Ovary (tissue), 9 donors: ENCODE results near the gene VAV2. TPM values are rescaled to one million over a fixed set of nuclear protein-coding genes. Genes with fewer than 3 reads are reported as not detected.

Source experiments
- DNase-seq, 5 donors: peaks; one replicate each; pipeline ENCODE4 v3.0.0-alpha.2; 2019 to 2020
- H3K27ac ChIP-seq, 2 donors: fragments of 200-600 bp; one replicate each; pipeline versions ENCODE4 v1.5.1 to v1.8.0; 2019 to 2022
- H3K27me3 ChIP-seq: fragments of 200-600 bp; one replicate; pipeline ENCODE4 v1.8.0; 2022
- H3K36me3 ChIP-seq: fragments of 200-600 bp; sonication (generic); one replicate; pipeline ENCODE4 v1.5.1; 2019
- H3K4me1 ChIP-seq: one replicate; pipeline ENCODE4 v1.8.1; 2013; ENCODE audit warnings: mild to moderate bottlenecking, moderate library complexity; ENCODE audit not compliant: insufficient read depth
- H3K4me3 ChIP-seq: fragments of 200-600 bp; sonication (generic); one replicate; pipeline ENCODE4 v1.5.1; 2017
- H3K9me3 ChIP-seq, 2 donors: fragments of 200-600 bp in 1 of 2; sonication (generic) in 1 of 2; one replicate each; pipeline versions ENCODE4 v1.5.1 to v1.8.1; 2013 to 2019; ENCODE audit warnings: mild to moderate bottlenecking in 1 of 2, moderate library complexity in 1 of 2
- EP300 ChIP-seq: sonication (generic); formaldehyde crosslinking; IDR thresholded peaks from one replicate; pipeline ENCODE4 v1.6.1; 2017; ENCODE audit warnings: antibody characterized with exemption
- POLR2A ChIP-seq: fragments of 450-650 bp; IDR thresholded peaks from one replicate; pipeline ENCODE4 v1.6.1; 2017; ENCODE audit warnings: antibody characterized with exemption, mild to moderate bottlenecking, moderate library complexity
- WGBS, 3 donors: extraction: QIAGEN DNeasy Blood & Tissue Kit in 1 of 3; methylation state at CpG; one replicate each; pipeline versions ENCODE4 v1.1.5 to v1.1.7; 2013 to 2017; 5-methylcytosine and 5-hydroxymethylcytosine counted together
- intact Hi-C, 4 donors: fragments of 100-400 bp; cut with DNase I; formaldehyde crosslinking; loops; one replicate each; pipeline versions ENCODE4 v1.11.0 to v1.15.1; 2022 to 2023
- polyA plus RNA-seq, 2 donors: library from polyadenylated mRNA; stranded (reverse); fragments of 200-250 nt in 1 of 2; fragments of 350-450 nt in 1 of 2; fragmentation: Illumina TruSeq in 1 of 2; extraction: RNeasy Lipid Tissue Mini Kit (QIAGEN cat#74804) in 1 of 2; gene quantifications; one replicate each; pipeline ENCODE4 v1.2.3, GENCODE V29; 2013 to 2014
- total RNA-seq, 7 donors: library from RNA; depleted of rRNA in 2 of 7; stranded (reverse); fragments of >200 nt in 2 of 7; fragmentation: NEBNext Ultra II Directional in 3 of 7; extraction: Animal tissue kit (Norgen Biotek cat#: 25700) in 3 of 7; gene quantifications; one replicate each; pipeline versions ENCODE4 v1.1.0 to v1.2.4, GENCODE V29; 2016 to 2023
- TF ChIP-seq, protein P1 (sequence below), 3 donors: fragments of 450-650 bp in 2 of 3; fragments of 200-600 bp in 1 of 3; IDR thresholded peaks; one replicate each; pipeline versions ENCODE4 v1.5.1 to v1.8.0; 2016 to 2022; ENCODE audit warnings: antibody characterized with exemption in 3 of 3, mild to moderate bottlenecking in 1 of 3
- donor health status: DM: no; HTN: no; CAD: no; lungs with moderate emphysema.
- donor health status: DM: no; HTN: no; CAD: no.
- donor health status: Bipolar disorder and iron deficiency.
- donor health status: DM: yes; HTN: yes; CAD: no.
- donor health status: DM: no; HTN: no; CAD: no.
- donor health status: DM: yes; HTN: yes; CAD: no.

VAV2 gene
- total and polyA plus RNA-seq, 9 donors = 3.7 to 14.1 (median 7.8) TPM

DNA sequence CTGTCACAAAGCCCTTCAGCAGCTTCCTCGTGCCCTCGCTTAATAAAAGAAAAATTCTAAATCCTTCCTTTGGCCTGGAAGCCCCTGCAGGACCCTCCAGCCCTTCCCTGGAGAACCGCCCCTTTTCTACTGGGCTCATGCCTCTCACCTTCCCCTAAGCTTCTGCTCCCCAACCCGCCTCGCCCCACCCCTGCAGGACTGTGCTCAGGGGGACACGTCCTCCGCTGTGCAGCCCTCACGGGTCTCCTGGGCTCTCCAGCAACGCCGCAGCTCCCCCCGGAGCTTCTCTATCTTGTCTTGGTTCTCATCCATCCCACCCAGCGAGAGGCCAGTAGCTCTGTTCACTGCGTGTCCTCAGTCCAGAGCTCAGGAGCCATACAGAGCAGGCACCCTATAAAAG lies 188.4 kb downstream of the VAV2 start:
- TF ChIP-seq EP300 = no peak
- Histone ChIP-seq H3K27ac (no peak overlapping the region), H3K4me3 (no peak overlapping the region), H3K27me3 (no peaks in the 10 kb centered on the region), H3K9me3 (no peaks in the 10 kb centered on the region), H3K36me3 (no peaks in the 10 kb centered on the region), H3K4me1 (no peaks in the 10 kb centered on the region)
- intact Hi-C loops = no loop called here
- no peak for DNase-seq
- WGBS, 3 donors = 86 to 88% (median 87%) methylated on average over 13 of the region's 13 CpGs

GRCh38 chr9:133803028-133803585 lies 189.0 kb downstream of the VAV2 start:
- no peaks in the 10 kb centered on the region for H3K27me3 ChIP-seq
- WGBS, 3 donors = 62 to 70% (median 66%) methylated on average over 21 of the region's 21 CpGs
- H3K9me3 ChIP-seq = no peaks in the 10 kb centered on the region
- TF ChIP-seq, protein P1, sequence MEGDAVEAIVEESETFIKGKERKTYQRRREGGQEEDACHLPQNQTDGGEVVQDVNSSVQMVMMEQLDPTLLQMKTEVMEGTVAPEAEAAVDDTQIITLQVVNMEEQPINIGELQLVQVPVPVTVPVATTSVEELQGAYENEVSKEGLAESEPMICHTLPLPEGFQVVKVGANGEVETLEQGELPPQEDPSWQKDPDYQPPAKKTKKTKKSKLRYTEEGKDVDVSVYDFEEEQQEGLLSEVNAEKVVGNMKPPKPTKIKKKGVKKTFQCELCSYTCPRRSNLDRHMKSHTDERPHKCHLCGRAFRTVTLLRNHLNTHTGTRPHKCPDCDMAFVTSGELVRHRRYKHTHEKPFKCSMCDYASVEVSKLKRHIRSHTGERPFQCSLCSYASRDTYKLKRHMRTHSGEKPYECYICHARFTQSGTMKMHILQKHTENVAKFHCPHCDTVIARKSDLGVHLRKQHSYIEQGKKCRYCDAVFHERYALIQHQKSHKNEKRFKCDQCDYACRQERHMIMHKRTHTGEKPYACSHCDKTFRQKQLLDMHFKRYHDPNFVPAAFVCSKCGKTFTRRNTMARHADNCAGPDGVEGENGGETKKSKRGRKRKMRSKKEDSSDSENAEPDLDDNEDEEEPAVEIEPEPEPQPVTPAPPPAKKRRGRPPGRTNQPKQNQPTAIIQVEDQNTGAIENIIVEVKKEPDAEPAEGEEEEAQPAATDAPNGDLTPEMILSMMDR (IDR thresholded peaks at IDR 0.05) = no peak
- no peak for TF ChIP-seq EP300
- no peak for TF ChIP-seq POLR2A
- H3K36me3 ChIP-seq = no peaks in the 10 kb centered on the region
- H3K27ac ChIP-seq = no peak overlapping the region
- no peaks in the 10 kb centered on the region for H3K4me1 ChIP-seq
- no peak overlapping the region for H3K4me3 ChIP-seq
- intact Hi-C loops = no loop called here
- DNase-seq = no peak

DNA sequence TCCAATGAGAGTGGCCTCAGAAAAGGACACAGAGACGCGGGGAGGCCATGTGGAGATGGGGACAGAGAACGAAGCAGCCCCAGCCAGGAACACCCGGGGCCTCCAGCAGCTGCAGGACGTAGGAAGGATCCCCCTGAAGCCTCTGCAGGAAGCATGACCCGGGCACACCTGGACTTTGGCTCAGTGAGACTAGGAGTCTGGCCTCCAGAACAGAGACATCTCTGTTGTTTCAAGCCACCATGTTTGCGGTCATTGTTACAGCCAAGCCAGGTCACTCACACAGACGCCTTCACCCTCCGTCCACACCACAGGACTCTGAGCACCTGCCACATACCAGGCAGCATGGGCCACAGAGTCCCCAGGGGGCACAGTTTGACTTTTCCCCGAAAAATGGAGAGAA lies 190.4 kb downstream of the VAV2 start:
- Histone ChIP-seq H3K27me3 (no peaks in the 10 kb centered on the region), H3K9me3 (no peaks in the 10 kb centered on the region), H3K4me3 (no peak overlapping the region), H3K36me3 (no peaks in the 10 kb centered on the region), H3K4me1 (no peaks in the 10 kb centered on the region), H3K27ac (no peak overlapping the region)
- TF ChIP-seq EP300 (no peak), POLR2A (no peak)
- TF ChIP-seq, protein P1 (IDR thresholded peaks at IDR 0.05) = no peak
- no peak for DNase-seq
- whole genome bisulfite sequencing, 3 donors = 90 to 95% (median 90%) methylated on average over 10 of the region's 10 CpGs
- intact Hi-C loops = no loop called here

- TF ChIP-seq EP300 (no peak), POLR2A (no peak)
- TF ChIP-seq, protein P1 (IDR thresholded peaks at IDR 0.05) = no peak
- Histone ChIP-seq H3K9me3 (no peaks in the 10 kb centered on the region), H3K27me3 (no peaks in the 10 kb centered on the region), H3K4me3 (no peak overlapping the region), H3K4me1 (no peaks in the 10 kb centered on the region), H3K27ac (no peak overlapping the region), H3K36me3 (no peaks in the 10 kb centered on the region)
- intact Hi-C loops = no loop called here
- WGBS, 3 donors = 92 to 96% (median 96%) methylated on average over 13 of the region's 13 CpGs
- no peak for DNase-seq
These were observed 191.9 kb downstream of the VAV2 start for GRCh38 chr9:133800266-133800665.

GRCh38 chr9:133799716-133800115 lies 192.4 kb downstream of the VAV2 start:
- H3K9me3 ChIP-seq = no peaks in the 10 kb centered on the region
- DNase-seq = no peak
- no peak for TF ChIP-seq EP300
- H3K36me3 ChIP-seq = no peaks in the 10 kb centered on the region
- H3K27me3 ChIP-seq = no peaks in the 10 kb centered on the region
- intact Hi-C loops = no loop called here
- no peak overlapping the region for H3K4me3 ChIP-seq
- H3K4me1 ChIP-seq = no peaks in the 10 kb centered on the region
- 90 to 92% (median 91%) methylated on average over 17 of the region's 17 CpGs for WGBS, 3 donors
- H3K27ac ChIP-seq = no peak overlapping the region
